ENCODE results near the gene ALOX5AP.

Gene ALOX5AP

GRCh38 chr13:30735025-30735871, at the start of gene ALOX5AP:
Gene ALOX5AP (plus strand): TSS chr13:30735543. CDS start chr13:30735606, 63 bp downstream.
- in situ Hi-C loops (cut with MboI; ENCODE audit: low sequenced_read_pairs) = no loop called here

DNA sequence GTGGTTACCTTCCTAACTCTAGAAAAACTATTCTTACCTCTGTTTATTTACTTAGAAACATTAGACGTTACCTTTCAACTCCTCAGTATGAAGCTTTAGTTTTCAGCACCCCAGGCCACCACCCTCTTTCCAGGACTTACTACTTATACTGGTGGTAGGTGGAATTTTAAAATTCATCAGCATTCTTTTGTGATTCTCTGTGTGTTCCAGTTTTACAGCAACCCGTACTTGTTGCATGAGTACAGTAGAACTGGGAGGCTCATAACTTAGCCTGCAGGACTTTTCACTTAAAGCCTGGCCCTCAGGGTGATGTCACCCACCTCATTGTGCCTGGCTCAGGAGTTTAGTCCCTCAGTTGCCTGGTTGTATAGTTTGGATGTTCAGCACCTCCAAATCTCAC, 49.4 kb upstream of the ALOX5AP start:
- in situ Hi-C loops (cut with MboI; ENCODE audit: low sequenced_read_pairs) = no loop called here

DNA sequence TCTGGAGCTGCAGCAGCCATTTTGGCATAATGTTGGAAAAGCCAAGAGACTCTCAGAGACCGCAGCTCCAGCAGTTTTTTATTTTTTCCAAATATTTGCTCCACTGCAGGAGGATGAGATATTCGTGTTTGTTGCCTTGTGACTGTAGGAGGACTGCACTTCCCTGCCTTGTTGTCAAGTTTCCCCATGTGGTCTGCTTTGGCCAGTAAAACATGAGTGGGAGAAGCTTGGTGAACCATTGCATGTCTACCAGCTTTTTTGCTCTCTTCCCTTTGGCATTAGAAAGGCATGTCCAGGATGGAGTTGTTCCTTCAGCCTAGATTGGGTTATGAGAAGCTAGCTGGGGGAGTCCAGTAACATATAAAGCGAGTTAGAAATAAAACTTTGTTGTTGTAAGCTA, 47.7 kb upstream of the ALOX5AP start:
- in situ Hi-C loops (cut with MboI; ENCODE audit: low sequenced_read_pairs) = no loop called here

DNA sequence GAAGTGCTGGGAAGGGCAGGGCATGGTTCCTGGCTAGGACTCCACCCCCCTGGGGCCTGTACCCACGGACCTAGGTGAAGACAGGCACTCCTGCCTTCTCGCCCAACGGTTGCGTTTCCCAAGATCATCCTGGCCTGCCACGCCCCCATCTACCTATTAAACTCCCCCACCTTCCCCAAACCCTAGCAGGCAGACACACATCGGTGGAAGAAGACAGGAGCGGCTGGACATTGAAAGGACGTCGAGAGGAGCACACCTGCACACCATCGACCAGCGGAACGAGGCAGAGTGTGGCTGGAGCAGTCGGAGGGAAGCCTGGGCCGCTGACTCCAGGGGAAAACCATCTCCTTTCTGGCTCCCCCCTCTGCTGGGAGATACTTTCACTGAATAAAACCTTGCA, 45.6 kb upstream of the ALOX5AP start:
- in situ Hi-C loops (cut with MboI; ENCODE audit: low sequenced_read_pairs) = no loop called here

DNA sequence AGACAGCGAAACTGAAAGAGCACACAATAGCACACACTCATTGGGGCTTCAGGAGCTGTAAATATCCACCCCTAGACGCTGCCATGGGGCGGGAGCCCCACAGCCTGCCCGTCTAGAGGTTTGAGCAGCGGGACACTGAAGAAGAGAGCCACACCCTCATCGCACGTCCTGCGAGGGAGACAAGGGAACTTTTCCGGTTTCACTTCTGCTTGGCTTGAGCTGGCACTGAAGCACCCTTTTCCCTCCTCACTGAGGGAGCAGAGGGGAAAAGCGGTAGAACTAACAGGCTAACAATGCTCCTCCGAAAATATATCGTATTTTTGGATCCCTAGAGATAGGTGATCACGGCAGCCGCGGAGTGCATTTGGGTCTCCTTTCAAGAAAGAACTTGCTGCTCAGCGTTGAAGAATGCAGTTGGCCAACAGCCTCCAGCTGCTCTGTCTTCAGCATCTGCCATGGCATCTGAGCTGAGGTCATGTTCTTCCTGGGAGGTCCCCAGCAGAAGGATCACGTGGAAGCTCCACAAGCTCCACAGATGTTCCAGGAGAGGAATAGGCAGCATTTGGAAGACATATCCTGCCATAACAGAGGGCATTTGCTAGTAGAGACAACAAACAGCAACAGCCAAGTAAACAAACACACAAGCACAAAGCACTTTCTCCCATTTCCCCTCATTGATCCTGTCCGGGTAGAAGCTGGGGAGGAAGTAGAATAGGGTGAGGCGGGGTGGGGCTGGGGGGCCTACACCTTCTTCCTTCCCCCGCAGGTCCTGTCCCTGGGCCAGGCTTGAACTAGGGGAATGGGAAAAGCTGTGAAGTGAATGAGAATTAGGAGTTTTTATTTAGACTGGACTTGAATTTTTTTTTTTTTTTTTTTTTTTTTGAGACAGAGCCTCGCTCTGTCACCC, 44.8 kb upstream of the ALOX5AP start:
- in situ Hi-C loops (cut with MboI; ENCODE audit: low sequenced_read_pairs) = no loop called here

DNA sequence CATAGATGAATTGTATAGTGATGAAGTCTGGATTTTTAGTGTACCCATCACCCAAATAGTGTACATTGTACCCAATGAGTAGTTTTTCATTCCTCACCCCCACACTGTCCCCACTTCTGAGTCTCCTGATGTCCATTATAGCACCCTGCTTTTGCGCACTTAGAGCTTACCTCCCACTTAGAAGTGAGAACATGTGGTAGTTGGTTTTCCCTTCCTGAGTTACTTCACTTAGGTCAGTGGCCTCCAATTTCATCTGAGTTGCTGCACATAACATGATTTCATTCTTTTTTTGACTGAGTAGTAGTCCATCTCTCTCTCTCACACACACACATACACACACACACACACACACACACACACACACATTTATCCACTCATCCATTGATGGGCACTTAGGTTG, 43.2 kb upstream of the ALOX5AP start:
- in situ Hi-C loops (cut with MboI; ENCODE audit: low sequenced_read_pairs) = no loop called here

GRCh38 chr13:30696278-30697176, 38.8 kb upstream of the ALOX5AP start:
- in situ Hi-C loops (cut with MboI; ENCODE audit: low sequenced_read_pairs) = no loop called here

GRCh38 chr13:30697177-30697953, 38.0 kb upstream of the ALOX5AP start:
- in situ Hi-C loops (cut with MboI; ENCODE audit: low sequenced_read_pairs) = no loop called here

GRCh38 chr13:30697996-30698401, 37.3 kb upstream of the ALOX5AP start:
- in situ Hi-C loops (cut with MboI; ENCODE audit: low sequenced_read_pairs) = no loop called here

DNA sequence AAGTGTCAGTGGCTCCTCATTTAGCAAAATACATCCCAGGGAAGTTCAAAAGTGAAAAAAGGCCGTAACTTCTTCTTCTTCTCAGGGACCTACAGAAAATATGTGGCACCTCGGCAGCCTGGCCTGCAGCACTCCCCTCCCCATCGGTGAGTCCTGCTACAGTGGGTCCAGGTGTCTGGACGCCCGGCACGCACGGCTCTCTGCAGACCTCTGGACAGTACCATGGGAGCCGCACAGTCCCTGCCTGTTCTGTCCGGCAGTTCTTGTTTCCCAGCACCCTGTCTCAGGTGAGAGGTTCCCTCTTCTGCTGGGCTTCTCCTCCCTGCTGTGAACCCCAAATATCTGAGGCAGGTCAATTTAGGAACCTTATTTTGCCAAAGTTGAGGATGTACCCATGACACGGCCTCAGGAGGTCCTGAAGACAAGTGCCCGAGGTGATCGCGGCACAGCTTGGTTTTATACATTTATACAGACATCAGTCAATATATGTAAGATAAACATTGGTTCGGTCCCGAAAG, 36.8 kb upstream of the ALOX5AP start:
- in situ Hi-C loops (cut with MboI; ENCODE audit: low sequenced_read_pairs) = no loop called here

- in situ Hi-C loops (cut with MboI; ENCODE audit: low sequenced_read_pairs) = no loop called here
These were observed 35.0 kb upstream of the ALOX5AP start for GRCh38 chr13:30700364-30700763.

DNA sequence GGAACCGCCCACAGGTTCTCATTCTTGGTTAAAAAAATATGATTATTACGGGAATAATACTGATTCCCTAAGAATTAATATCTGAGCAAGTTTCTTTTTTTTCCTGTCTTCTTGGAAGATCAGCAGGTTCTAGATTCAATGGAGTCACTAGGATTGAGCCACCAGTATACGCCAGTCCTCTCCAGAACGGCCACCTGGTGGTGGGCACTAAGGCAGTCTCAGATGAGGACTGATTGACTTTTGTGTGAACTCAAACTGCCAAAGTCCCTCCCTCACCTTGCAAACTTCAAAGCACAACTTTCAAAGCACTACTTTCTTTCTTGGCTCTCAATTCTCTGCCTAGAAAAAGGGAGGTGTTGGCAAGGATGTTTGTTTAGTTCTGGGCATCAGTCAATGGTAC, 33.3 kb upstream of the ALOX5AP start:
- in situ Hi-C loops (cut with MboI; ENCODE audit: low sequenced_read_pairs) = no loop called here

- in situ Hi-C loops (cut with MboI; ENCODE audit: low sequenced_read_pairs) = no loop called here
These were observed 30.7 kb upstream of the ALOX5AP start for GRCh38 chr13:30704596-30704995.

DNA sequence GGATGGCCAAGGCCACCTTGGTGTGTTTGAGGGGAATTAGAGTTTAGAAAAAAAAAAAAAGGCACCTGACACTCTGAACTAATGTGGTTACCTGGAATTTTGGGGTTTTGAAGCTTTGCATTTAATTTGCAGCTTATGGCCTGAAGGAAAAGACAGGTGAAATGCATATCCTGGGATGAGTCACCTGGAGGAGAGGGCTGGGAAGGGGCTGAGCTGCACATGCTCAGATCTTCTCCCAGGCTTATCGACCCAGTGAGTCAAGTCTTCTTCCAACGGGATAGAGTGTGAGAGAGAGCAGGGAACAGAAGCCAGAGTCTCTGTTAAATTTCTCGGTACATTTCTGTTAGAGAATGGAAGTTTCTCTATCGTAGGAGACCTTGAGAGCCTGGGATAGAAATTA, 29.7 kb upstream of the ALOX5AP start:
- in situ Hi-C loops (cut with MboI; ENCODE audit: low sequenced_read_pairs) = no loop called here

GRCh38 chr13:30708541-30708940, 26.8 kb upstream of the ALOX5AP start:
- in situ Hi-C loops (cut with MboI; ENCODE audit: low sequenced_read_pairs) = no loop called here

GRCh38 chr13:30710442-30710841, 24.9 kb upstream of the ALOX5AP start:
- in situ Hi-C loops (cut with MboI; ENCODE audit: low sequenced_read_pairs) = no loop called here

DNA sequence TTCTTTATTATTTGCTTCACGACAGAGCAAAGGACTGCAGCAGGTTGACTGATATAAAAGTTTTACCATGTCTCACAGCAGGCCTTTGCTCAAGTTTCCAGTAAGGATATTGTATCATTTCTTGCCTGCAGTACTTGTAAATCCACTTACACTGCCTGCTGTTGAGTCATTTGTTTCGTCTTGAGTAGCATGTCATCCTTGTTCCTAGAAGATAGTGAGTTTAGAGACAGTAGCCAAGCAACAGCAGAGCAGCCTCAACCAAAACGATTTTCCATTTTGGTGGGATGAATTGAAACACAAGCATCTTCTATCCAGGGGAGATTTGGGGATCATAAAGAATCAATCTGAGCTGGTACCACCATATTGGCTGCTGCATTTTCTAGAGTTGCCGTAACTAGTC, 24.0 kb upstream of the ALOX5AP start:
- in situ Hi-C loops (cut with MboI; ENCODE audit: low sequenced_read_pairs) = no loop called here

- in situ Hi-C loops (cut with MboI; ENCODE audit: low sequenced_read_pairs) = no loop called here
These were observed 23.5 kb upstream of the ALOX5AP start for GRCh38 chr13:30711837-30712236.

GRCh38 chr13:30712536-30713532, 22.5 kb upstream of the ALOX5AP start:
- in situ Hi-C loops (cut with MboI; ENCODE audit: low sequenced_read_pairs) = no loop called here

Measured in hTERT RPE-1 (cell line).